ENCODE data around the gene TRDMT1.
"Not testable (repeated sequence)": the region's sequence is repeated elsewhere in the genome, so short reads cannot be mapped to it uniquely, and the experiment has no call there.

- TF ChIP-seq CTCF (IDR thresholded peaks at IDR 0.05; ENCODE audit: insufficient read depth, low read depth, low read length); EZH2 (IDR thresholded peaks at IDR 0.05; ENCODE audit: insufficient read depth, low read length): not testable (repeated sequence)
Observed at GRCh38 chr10:17114878-17115444, 86.5 kb downstream of the TRDMT1 start.
